ENCODE measurements around the gene INKA2.

Gene INKA2

GRCh38 chr1:111731956-111732355, 7.2 kb downstream of the INKA2 start:
- no peak for DNase-seq

DNA sequence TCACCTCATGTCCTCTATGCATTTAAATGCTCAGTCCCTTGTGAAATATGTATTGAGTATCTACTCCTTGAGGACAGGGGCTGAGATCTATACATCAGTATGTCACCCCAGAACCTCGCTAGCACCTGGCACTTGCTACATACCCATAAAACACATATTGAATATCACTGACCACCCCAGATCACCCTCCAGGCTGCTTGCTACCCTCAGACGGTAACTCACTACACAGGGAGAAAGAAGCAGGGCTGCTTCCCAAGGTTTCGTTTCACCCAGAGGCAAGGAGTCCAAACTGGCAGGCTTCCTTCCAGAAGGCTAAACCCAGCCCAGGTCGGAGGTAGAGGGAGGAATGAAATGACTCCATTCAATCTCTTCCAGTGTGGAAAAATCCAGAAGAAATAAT, 8.5 kb downstream of the INKA2 start:
- DNase-seq: no peak

- DNase-seq: no peak
These were observed 9.1 kb downstream of the INKA2 start for GRCh38 chr1:111729946-111730681.

DNA sequence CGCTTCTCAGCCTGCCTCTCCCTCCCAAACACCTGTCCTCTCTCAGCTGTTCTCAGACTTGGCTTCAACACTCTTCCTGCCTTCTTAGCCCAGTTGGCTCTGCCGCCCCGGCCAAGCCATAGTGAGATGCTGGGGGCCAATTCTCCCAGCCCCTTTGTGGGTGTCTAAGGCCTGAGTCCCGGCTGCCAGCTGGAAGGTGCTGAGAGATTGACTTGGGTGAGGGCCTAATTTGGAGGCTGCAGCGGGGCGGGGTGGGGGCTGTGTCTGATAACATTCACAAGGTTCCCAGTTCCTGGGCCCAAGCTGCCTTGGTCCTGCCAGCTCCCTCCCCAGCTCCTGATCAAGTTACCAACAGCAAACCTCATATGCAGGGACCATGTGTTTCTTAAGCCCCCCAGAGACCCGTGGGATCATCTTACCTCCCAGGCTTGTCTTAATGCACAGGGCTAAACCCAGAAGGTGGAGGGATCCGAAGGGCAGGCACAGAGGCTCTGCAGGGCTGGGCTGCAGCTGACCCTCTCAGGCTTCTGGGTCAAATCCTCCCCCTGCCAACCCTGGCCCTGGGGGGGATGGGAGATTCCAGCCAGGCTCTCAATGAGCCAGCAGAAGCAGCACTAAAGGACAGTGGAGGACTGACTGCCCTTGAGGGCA, 9.8 kb downstream of the INKA2 start:
- DNase-seq: no peak

DNA sequence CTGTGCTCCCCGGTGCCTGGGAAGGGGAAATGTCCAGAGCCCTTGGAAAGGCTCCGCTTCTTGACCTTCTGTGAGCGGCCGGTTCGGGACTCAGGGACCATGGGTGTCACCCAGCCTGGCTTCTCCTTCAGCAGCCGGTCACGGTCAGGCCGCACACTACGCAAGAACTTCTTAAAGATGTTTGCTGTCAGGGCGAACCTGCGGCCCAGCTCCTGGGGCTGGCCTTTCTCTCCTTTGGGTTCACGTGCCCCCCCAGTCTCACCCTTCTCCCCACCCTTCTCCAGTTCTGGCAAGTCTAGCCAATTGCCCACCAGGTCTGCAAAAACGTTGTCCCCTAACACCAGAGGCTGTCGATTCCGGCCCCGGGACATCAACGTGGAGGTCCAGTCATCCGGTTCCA, 12.1 kb downstream of the INKA2 start:
- DNase-seq: no peak

GRCh38 chr1:111725192-111725591, 14.0 kb downstream of the INKA2 start:
- DNase-seq: no peak

GRCh38 chr1:111723871-111724270, 15.3 kb downstream of the INKA2 start:
- no peak for DNase-seq

DNA sequence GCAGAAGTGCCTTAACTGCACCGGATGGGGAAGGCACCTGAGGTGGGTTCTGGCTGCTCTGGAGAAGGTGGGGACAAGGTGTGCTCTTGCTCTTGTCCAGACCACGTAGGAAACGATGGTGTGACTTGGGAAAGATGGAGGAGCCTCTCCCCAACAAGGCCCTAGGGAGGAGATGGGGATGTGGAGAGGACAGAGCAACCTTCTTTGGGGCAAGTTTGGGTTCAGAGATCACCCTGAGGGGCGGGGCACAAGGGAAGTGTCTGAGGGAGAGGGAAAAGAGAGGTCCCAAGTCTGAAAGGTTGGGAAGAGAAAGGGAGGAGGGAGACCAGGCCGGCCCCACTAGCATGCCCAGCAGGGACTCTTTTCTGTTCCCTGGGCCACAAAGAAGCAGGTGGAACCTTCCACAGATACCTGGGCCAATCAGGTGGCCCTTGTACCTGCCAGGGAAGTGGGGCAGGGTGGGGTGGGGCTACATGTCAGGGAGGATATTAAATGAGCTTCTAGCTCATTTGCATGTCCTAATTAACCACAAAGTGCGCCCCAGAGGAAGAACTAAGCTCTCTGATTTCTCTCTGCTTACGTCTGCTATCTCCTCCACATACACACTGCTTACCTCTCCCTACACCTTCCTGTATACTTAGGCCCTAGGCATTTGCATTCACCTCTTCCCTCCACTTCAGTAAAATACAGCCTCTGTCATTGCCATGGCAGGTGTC, 15.9 kb downstream of the INKA2 start:
- no peak for DNase-seq

GRCh38 chr1:111720977-111721786, 18.0 kb downstream of the INKA2 start:
- DNase-seq: no peak

- no peak for DNase-seq
These were observed 18.8 kb downstream of the INKA2 start for GRCh38 chr1:111720274-111720976.

- no peak for DNase-seq
These were observed 19.5 kb downstream of the INKA2 start for GRCh38 chr1:111719674-111720132.

DNA sequence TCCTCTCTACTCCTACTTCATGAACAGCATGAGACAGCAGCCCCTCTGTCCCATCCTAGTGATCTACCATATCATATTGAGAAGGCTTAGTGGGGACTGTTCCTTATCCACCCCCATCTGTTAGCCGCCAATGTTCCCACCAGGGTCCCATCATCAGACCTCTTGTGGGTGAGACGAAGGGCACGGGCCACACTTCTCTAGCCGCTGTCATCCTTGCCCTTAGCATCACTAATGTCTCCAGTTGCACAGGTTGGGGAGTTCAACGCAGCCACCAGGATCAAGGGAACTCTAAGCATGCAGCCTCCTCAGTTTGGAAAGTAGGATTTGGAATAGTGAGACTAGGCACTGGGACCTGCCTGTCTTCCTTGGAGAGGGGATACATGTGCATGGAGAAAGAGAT, 20.1 kb downstream of the INKA2 start:
- DNase-seq: no peak

- DNase-seq: no peak
These were observed 21.7 kb downstream of the INKA2 start for GRCh38 chr1:111717450-111717849.

DNA sequence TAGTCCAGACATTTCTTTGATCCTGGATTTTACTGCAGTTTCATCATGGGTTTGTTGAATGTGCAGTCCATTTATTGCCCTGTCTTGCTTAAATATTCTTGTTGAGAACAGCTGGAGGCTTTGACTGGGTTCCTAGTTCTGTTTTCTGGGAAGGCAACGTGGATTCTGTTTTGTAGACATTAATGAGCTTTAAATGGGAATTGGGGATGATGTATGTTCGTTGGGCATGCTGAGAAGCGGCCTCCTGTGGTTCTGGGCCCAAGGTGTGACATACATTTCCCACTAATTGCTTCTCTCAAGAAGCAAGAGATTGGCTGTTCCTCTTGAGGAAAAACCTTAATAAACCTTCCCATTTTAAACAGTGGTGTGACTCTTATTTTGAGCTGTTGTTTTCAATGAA, 22.9 kb downstream of the INKA2 start:
- DNase-seq: no peak

GRCh38 chr1:111709986-111710385, 29.2 kb downstream of the INKA2 start:
- DNase-seq: no peak

- no peak for DNase-seq
These were observed 31.3 kb downstream of the INKA2 start for GRCh38 chr1:111707906-111708305.

DNA sequence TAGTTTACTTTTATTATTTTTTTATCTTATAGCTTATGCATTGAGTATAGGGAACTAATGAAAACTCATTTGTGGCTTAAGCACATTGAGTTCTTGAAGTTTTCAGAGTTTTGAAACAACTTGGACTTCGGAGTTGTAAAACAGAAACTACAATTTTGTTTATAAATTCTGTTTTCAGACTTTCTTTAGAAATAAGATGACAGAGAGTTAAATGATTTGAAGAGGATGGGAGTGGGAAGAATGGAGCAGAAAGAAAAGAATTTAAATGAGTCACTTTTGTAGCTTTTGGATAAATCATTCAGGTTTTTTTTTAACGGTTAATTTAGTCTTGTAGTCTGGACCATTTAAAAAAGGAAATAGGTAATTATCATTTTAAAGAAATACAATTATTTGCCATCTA, 32.3 kb downstream of the INKA2 start:
- DNase-seq: no peak

DNA sequence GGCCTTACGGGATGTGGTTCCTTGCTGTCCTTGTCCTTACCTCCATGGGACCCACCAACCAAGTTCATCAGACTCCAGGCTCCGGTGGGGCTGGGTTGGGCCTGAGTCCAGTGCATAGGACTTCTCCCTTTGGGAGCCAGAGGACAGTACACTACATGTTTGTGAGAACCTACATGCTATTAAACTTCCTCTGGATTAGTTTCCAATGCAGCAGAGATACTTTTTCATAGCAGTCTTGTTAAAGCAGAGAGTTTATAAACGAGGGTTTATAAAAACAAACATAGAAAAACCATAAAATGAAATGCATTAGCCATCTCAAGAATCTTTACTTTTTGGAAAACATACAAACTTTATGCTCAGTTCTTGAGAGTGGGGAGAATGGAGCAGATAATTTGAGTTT, 33.4 kb downstream of the INKA2 start:
- DNase-seq: no peak

DNA sequence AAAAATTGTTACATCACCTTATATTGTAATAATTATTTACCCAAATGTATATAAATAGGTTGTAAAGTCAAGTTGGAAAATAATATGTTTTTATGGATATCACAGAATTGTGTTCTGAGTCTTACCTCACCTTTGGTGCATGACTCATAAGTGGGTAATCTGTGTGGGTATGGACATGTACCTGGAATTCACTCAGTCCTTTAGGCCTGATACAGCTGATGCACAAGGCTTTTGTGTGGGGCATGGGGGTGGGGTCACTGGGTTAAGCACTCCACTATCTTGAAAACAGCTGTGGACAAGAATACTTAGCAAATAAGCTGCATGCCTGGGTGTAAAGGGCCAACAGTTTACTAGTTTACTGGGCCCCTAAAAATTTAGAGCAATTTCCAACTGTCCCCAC, 34.4 kb downstream of the INKA2 start:
- DNase-seq: no peak

GRCh38 chr1:111704240-111704639, 35.0 kb downstream of the INKA2 start:
- DNase-seq: no peak

DNA sequence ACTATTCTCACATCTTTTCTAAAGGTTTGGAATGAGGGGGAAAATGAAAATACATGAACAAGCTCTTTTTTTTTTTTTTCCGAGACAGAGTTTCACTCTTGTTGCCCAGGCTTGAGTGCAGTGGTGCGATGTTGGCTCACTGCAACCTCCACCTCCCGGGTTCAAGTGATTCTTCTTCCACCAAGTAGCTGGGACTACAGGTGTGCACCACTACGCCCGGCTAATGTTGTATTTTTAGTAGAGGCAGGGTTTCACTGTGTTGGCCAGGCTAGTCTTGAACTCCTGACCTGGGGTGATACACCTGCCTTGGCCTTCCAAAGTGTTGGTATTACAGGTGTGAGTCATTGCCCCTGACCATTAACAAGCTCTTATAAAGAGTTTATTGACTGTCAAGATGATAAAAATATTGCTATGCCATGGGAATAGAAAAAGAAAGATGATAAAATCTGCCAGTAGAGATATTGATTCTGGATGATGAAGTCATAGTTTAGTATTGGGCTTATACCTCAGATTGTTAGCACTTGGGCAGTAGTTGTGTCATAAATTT, 36.6 kb downstream of the INKA2 start:
- no peak for DNase-seq

DNA sequence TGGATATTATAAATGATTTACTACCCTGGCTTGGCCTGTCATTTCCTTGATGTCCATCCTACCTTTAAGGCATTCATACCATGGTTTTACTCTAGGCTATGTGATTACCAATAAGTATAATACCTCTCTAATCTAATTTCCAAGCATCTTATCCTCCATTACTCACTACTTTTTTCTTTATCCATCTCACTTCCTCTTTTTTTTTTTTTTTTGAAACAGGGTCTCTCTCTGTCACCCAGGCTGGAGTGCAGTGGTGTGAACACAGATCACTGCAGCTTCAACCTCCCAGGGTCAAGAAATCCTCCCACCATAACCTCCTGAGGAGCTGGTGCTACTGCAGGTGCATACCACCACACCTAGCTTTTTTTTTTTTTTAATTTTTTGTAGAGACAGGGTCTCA, 39.9 kb downstream of the INKA2 start:
- no peak for DNase-seq
